Epithelial cell of esophagus (primary cell): ENCODE data around the gene PANX2.

Experiments used
- DNase-seq: peaks from one replicate; pipeline ENCODE4 v3.0.0; 2010; ENCODE audit warnings: low read depth
- H3K4me3 ChIP-seq: 2 replicates; pipeline ENCODE4 v1.5.1; 2011; ENCODE audit warnings: mild to moderate bottlenecking, low read length, control low read depth
- CTCF ChIP-seq: IDR thresholded peaks from 2 replicates; pipeline ENCODE4 v1.5.1; 2011; ENCODE audit warnings: low read depth, mild to moderate bottlenecking, low read length, control low read depth, inconsistent platforms; ENCODE audit not compliant: insufficient read depth; ENCODE audit errors: missing control alignments

Gene PANX2

DNA sequence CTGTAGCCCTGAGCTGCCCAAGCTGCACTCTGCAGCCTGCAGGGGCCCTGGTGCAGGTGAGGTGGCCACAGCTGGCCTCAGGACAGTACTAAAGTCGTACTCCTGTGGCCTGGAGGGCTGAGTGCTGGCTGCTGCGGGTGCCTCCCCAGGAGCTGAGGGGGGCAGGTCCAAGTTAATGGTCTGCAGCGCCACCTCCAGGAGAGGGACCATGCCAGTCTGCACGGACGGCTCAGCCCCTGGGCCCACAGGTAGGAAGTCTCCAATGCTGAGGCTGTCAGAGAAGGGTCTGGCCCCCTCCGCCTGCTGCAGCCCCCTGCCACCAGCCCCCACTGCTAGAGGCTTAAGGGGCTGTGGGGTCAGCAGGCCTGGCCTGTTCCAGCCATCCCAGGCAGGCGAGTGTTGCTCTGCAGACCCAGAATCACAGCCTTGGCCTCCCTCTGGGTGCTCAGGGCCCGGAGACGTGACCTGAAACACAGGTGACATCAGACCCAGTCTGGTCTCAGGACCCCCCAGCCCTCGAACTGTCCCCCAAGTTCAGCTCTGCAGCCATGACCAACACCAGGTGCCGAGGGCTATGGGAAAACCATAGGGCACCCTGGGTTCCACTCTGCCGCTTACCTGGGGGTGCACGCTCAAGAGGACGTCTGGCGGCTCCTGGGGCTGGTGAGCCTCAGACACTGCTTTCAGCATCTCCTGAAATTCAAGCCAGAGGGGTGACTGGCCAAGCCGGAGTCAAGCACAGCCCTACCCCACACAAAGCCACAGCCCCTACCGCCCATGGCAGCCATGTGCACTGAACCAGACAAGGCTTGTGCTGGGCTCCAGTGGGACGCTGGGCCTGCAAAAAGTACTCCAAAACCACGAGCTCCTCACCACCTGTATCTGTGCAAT is 51.1 kb downstream of the PANX2 start:
- DNase-seq = no peak

DNA sequence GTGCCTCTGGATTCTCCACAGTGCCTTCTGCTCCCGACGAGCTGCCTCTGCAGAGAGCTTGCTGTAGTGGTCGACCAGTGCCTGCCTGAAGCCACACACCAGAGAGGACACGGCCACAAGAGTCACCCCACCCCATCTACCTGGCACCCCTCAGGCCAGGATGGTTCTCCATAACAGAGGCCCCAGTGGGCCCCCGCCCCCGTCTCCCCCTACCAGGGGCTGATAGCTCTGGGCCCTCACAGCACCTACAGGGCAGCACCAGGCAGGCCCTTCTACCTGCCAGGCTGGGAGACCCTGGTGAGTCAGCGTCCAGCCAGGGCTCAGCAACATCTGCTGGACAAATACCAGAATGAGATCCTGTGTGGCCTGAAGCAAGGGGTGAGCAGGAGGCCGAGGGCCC is 52.0 kb downstream of the PANX2 start:
- DNase-seq = no peak
- no peak for TF ChIP-seq CTCF
- no peak overlapping the region for H3K4me3 ChIP-seq

More for the DNA sequence above, 51.1 kb downstream of the PANX2 start:
- TF ChIP-seq CTCF = no peak
- H3K4me3 ChIP-seq = no peak overlapping the region

DNA sequence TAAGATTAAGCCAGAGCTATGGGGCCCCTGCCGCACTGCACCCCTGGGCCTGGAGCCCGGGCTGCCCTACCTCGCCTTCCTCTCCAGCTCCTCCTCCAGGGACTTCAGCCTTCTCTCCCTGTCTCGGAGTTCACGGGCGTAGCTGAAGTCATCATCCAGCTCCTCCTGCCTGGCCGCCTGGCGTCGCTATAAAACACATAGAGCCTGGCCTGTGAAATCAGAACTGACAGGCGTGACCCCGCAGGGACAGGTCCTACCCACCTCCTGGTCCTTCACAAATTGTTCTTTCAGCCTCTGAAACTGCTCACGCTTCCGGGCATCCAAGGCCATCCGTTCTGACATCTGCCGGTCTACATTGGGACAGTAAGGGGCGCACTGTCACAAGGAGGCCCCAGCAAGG is 53.5 kb downstream of the PANX2 start:
- no peak overlapping the region for H3K4me3 ChIP-seq
- DNase-seq = no peak
- no peak for TF ChIP-seq CTCF

GRCh38 chr22:50225200-50225969 is 54.9 kb downstream of the PANX2 start:
- DNase-seq = no peak
- no peak for TF ChIP-seq CTCF

GRCh38 chr22:50226063-50226874 is 55.7 kb downstream of the PANX2 start:
- no peak for DNase-seq
- no peak overlapping the region for H3K4me3 ChIP-seq
- no peak for TF ChIP-seq CTCF

More at GRCh38 chr22:50225200-50225969, 54.9 kb downstream of the PANX2 start:
- H3K4me3 ChIP-seq = no peak overlapping the region

- no peak for TF ChIP-seq CTCF
- H3K4me3 ChIP-seq = no peak overlapping the region
- DNase-seq = no peak
Observed at GRCh38 chr22:50226875-50227165, 56.3 kb downstream of the PANX2 start.
